HG02970 (cell line): ENCODE results near the gene SETSIP.
"Not testable (repeated sequence)": the region's sequence is repeated elsewhere in the genome, so short reads cannot be mapped to it uniquely, and the experiment has no call there.

ENCODE experiments used
- ATAC-seq: cut with Tn5 transposase; IDR thresholded peaks from one replicate; pipeline ENCODE4 v1.9.1; 2021; ENCODE audit warnings: mild to moderate bottlenecking, moderate library complexity, moderate number of reproducible peaks; ENCODE audit not compliant: unreplicated experiment, low FRiP score

The SETSIP gene, protein sequence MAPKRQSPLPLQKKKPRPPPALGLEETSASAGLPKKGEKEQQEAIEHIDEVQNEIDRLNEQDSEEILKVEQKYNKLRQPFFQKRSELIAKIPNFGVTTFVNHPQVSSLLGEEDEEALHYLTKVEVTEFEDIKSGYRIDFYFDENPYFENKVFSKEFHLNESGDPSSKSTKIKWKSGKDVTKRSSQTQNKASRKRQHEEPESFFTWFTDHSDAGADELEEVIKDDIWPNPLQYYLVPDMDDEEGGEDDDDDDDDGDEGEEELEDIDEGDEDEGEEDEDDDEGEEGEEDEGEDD

DNA sequence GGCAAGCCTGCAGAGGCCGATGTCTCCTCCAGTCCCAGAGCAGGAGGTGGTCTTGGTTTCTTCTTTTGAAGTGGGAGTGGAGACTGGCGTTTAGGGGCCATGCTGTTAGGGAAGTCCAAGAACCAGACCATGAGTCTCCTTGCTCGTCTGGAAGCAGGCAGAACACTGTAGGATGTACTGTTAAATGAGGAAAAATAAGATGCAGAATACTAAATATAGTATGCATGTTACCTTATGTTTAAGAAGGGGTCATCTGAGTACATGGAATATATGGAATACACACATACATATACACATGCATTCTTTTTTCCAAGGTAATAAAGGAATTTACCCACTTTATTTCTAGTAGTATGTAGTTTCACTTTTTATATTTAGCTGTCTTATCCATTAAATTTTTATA is at the start of gene SETSIP:
Gene SETSIP, minus strand, starts transcription at position 101 of the 400 bp plus-strand sequence. Its CDS starts 0 bp downstream, at position 101.
- no peak for ATAC-seq

- no peak for ATAC-seq
These were observed 48.7 kb upstream of the SETSIP start for GRCh38 chr1:92123868-92124267.

GRCh38 chr1:92118826-92119225 is 43.6 kb upstream of the SETSIP start:
- ATAC-seq, result no peak

GRCh38 chr1:92117526-92117925 is 42.3 kb upstream of the SETSIP start:
- no peak for ATAC-seq

DNA sequence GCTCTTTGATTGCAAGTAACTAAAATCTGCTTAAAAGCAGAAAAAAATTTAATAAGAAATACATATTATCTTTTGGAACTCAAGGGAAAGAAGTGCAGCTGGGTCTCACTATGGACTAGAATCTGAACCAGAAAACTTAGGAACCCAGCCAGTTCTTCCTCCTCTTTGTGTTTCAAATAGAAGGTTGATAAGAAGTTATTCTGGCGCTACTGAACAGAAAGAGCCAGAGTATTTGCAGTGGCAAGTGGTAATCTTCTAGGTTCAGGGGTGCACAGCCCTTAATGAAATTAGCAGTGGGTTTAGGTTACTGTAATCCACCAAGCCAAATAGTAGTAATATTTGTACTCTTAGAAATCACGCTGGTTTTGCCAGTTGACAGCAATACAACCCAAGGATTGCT is 33.4 kb upstream of the SETSIP start:
- no peak for ATAC-seq

DNA sequence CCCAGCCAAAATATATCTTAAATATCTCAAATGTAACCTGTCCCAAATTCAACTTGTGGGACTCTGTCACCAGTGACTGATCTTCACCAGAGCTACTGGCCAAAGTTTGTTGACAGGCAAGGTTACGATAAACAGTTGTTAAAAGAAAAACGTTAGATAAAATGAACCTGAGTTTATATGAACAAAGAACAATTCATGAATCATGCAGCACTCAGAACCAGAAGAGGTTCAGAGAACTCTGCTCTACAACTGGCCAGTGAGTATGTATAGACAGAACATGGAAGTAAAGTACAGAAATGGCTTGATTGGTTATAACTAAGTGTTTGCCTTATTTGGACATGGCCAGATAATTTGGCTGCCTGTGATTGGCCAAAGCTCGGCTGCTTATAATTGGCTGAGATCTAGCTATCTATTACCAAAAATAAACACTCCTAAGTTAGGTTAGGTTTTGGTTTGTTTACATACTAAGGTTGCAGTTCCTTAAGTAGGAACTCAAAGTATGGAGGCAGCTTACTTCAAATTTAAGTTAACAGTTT is 30.4 kb upstream of the SETSIP start:
- no peak for ATAC-seq

DNA sequence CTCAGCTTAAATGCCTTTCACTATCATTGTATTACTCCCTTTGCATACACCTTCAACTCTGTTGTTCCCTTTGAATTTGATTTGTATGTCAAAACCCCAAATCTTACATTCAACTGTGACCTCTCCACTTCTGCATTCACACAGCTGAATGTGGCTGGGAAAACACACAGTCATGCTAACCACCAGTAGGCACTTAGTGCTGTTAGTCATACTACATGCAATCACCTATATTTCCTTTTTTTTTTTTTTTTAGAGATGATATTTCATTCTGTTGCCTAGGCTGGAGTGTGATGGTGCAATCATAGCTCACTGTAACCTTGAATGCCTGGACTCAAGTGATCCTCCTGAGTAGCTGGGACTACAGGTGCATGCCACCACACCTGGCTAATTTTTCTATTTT is 21.1 kb upstream of the SETSIP start:
- no peak for ATAC-seq

GRCh38 chr1:92095874-92096273 is 20.7 kb upstream of the SETSIP start:
- ATAC-seq, result no peak

- ATAC-seq, result no peak
These were observed 19.4 kb upstream of the SETSIP start for GRCh38 chr1:92094595-92094994.

GRCh38 chr1:92094090-92094489 is 18.9 kb upstream of the SETSIP start:
- no peak for ATAC-seq

GRCh38 chr1:92091625-92092024 is 16.4 kb upstream of the SETSIP start:
- no peak for ATAC-seq

GRCh38 chr1:92087542-92087941 is 12.3 kb upstream of the SETSIP start:
- ATAC-seq, result no peak

- ATAC-seq, result no peak
These were observed 10.5 kb upstream of the SETSIP start for GRCh38 chr1:92085727-92086126.

GRCh38 chr1:92084651-92085050 is 9.4 kb upstream of the SETSIP start:
- no peak for ATAC-seq

- no peak for ATAC-seq
These were observed 5.8 kb upstream of the SETSIP start for GRCh38 chr1:92081031-92081430.

DNA sequence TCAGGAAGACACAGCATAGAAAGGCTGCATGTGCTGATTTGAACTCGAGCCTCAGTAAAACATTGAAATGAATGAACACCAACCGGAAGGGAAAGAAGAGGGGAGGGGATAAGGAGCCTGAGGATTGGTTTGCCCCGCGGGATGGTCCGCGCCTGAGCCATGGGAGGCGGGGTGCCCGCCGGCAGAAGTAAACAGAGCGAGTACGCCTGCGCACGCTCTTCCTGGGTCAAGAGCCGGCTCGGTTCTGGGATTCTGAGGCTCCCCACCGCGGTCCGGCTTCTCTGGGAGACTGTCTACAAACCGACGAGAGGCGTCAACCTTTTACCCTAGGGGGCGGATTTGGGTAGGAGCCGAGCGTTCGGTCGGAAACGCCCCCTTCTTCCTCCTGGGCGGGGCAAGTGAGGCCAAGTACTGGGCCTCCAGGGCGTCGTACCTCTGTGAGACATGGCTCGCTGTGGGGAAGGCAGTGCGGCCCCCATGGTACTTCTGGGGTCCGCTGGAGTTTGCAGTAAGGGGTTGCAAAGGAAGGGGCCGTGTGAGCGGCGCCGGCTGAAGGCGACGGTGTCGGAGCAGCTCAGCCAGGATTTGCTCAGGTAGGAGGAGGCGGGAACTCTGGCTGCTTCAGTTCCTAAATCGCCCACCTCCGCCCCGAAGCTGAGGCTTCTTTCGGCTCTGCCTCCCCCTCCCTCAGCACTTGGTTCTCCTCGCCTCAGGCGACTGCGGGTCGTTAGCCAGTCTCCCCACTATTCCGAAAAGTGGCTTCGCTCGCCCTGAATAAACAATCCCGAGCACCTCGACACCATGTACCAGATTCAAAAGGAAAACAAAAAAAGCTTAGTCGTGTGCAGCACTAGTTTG is 5.1 kb upstream of the SETSIP start, which contains the start of gene BTBD8:
Gene BTBD8, plus strand, starts transcription at position 218 of the 858 bp plus-strand sequence. Its CDS starts 227 bp downstream, at position 445.
- ATAC-seq, result peak; percentile 94

- no peak for ATAC-seq
These were observed 4.2 kb upstream of the SETSIP start for GRCh38 chr1:92079441-92079840.

- not testable (repeated sequence) for ATAC-seq
These were observed 2.9 kb upstream of the SETSIP start for GRCh38 chr1:92078077-92078476.

- ATAC-seq, result no peak
These were observed 1.2 kb upstream of the SETSIP start for GRCh38 chr1:92076363-92076762.

DNA sequence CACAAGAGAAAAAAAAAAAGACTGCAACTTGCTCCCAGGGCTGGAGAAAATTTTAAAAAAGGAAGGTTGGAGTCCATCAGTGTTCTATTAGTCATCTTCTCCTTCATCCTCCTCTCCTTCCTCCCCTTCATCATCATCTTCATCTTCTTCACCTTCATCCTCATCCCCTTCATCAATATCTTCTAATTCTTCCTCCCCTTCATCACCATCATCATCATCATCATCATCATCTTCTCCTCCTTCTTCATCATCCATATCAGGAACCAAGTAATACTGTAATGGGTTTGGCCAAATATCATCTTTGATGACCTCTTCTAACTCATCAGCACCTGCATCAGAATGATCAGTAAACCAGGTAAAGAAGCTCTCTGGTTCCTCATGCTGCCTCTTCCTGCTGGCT is 765 bp downstream of the SETSIP start:
- ATAC-seq, result not testable (repeated sequence)

DNA sequence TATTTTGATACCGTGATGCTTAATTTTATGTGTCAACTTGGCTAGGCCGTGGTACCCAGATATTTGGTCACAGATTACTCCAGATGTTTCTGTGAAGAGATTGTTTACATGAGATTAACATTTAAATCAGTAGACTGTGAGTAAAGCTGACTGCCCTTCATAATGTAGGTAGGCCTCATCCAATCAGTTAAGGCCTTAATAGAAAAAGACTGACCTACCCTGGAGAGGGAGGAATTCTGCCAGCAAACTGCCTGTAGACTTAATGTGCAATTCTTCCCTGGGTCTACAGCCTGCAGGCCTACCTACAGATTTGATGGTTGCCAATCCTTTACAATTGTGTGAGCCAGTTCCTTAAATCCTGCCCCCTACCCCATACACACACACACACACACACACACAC is 4.3 kb downstream of the SETSIP start:
- ATAC-seq, result no peak
